PFSK-1 (cell line): ENCODE results near the gene OR51B4.

Experiments used
- FOXP2 ChIP-seq: optimal IDR thresholded peaks from 2 replicates; pipeline ENCODE3; 2011; ENCODE audit warnings: borderline replicate concordance, control low read depth, inconsistent platforms; ENCODE audit not compliant: insufficient read depth; ENCODE audit errors: extremely low read length, extremely low read depth
- POLR2AphosphoS5 ChIP-seq: IDR thresholded peaks from 2 replicates; pipeline ENCODE4 v1.6.1; 2012; ENCODE audit warnings: low read depth, mild to moderate bottlenecking, control low read depth, low read length, moderate library complexity
- REST ChIP-seq, 2 experiments: IDR thresholded peaks; 2 replicates each; pipeline versions ENCODE4 v1.6.1 to v1.8.0; 2011 to 2012; ENCODE audit warnings: low read depth in 2 of 2, low read length in 2 of 2, control low read depth in 1 of 2, inconsistent platforms in 1 of 2, mild to moderate bottlenecking in 1 of 2, moderate library complexity in 1 of 2; ENCODE audit not compliant: insufficient read depth in 1 of 2
- SIN3A ChIP-seq: IDR thresholded peaks from 2 replicates; pipeline ENCODE4 v1.6.1; 2012; ENCODE audit warnings: mild to moderate bottlenecking, low read length, moderate library complexity, borderline replicate concordance; ENCODE audit not compliant: insufficient read depth
- TAF1 ChIP-seq: IDR thresholded peaks from 2 replicates; pipeline ENCODE4 v1.6.1; 2012; ENCODE audit warnings: low read length, control low read depth, borderline replicate concordance; ENCODE audit not compliant: insufficient read depth

The OR51B4 gene

GRCh38 chr11:5288108-5288905 lies 13.4 kb downstream of the OR51B4 start:
- TF ChIP-seq REST (IDR thresholded peaks at IDR 0.05; ENCODE audit: insufficient read depth in 1 of 2, low read depth in 2 of 2, low read length in 2 of 2) (no peak), POLR2AphosphoS5 (no peak), SIN3A (no peak), FOXP2 (no peak), TAF1 (no peak)

- TF ChIP-seq REST (IDR thresholded peaks at IDR 0.05; ENCODE audit: insufficient read depth in 1 of 2, low read depth in 2 of 2, low read length in 2 of 2) (no peak), POLR2AphosphoS5 (no peak)
Observed at GRCh38 chr11:5286901-5287300, 14.8 kb downstream of the OR51B4 start.

DNA sequence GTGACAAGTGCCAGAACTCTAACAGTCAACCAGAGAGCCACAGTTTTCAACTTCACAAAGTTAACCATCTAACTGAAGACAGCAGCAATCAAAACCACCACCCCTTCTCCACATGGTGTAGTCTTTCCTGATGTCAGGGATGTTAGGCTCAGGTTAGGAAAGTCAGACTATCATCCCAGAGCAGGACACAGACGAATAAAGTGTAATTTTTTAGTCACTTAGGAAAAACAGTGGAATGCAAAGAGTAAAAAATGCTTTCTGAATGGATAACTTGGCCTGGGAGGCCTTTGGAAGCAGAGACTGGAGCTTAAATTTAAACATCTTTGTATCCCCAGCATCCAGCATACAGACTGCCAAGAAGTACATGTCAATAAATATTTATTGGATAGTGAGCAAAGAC lies 15.4 kb downstream of the OR51B4 start:
- TF ChIP-seq FOXP2 (no peak), REST (IDR thresholded peaks at IDR 0.05; ENCODE audit: insufficient read depth in 1 of 2, low read depth in 2 of 2, low read length in 2 of 2) (no peak), TAF1 (no peak), SIN3A (no peak), POLR2AphosphoS5 (no peak)

- TF ChIP-seq FOXP2 (no peak), POLR2AphosphoS5 (no peak), REST (IDR thresholded peaks at IDR 0.05; ENCODE audit: insufficient read depth in 1 of 2, low read depth in 2 of 2, low read length in 2 of 2) (no peak), TAF1 (no peak), SIN3A (no peak)
Observed at GRCh38 chr11:5285703-5286340, 15.9 kb downstream of the OR51B4 start.
